Pancreas (tissue), 10 donors: Measurements from ENCODE around the gene MYH13. TPM values are rescaled to one million over a fixed set of nuclear protein-coding genes. Genes with fewer than 3 reads are reported as not detected.
A peak's percentile ranks its signal among the peaks of the same experiment; 100 is the strongest.

Experiments used
- ATAC-seq, 4 donors: fragments of 200-7000 bp; cut with Tn5 transposase; one replicate each; pipeline versions ENCODE4 v1.8.0 to v1.9.1; 2020; ENCODE audit warnings: mild to moderate bottlenecking in 4 of 4, moderate library complexity in 4 of 4
- DNase-seq, 6 donors: peaks; one replicate each; pipeline ENCODE4 v3.0.0-alpha.2; 2020
- FAIRE-seq: peaks from 2 replicates; lab custom pipeline; 2012; peaks lifted over from hg19 to GRCh38; lab: Jason Lieb, UNC
- H3K27ac ChIP-seq, 4 donors: fragments of 200-600 bp; sonication (generic); 1 replicate in 3 of 4; 2 replicates in 1 of 4; pipeline versions ENCODE4 v1.5.0 to v1.8.0; 2020
- H3K27me3 ChIP-seq, 4 donors: fragments of 200-600 bp; one replicate each; pipeline ENCODE4 v1.8.0; 2021
- H3K36me3 ChIP-seq, 3 donors: fragments of 200-600 bp; sonication (generic) in 1 of 3; one replicate each; pipeline versions ENCODE4 v1.5.0 to v1.8.0; 2020 to 2021
- H3K4me1 ChIP-seq, 3 donors: fragments of 200-600 bp; one replicate each; pipeline ENCODE4 v1.8.0; 2021
- H3K4me3 ChIP-seq, 4 donors: fragments of 200-600 bp; sonication (generic) in 2 of 4; one replicate each; pipeline versions ENCODE4 v1.5.0 to v1.8.0; 2020 to 2021
- H3K9me3 ChIP-seq, 4 donors: fragments of 200-600 bp; one replicate each; pipeline ENCODE4 v1.8.0; 2021
- WGBS, 2 donors: extraction: QIAGEN DNeasy Blood & Tissue Kit; methylation state at CpG; one replicate each; pipeline ENCODE4 v1.1.7; 2013; 5-methylcytosine and 5-hydroxymethylcytosine counted together
- intact Hi-C, 3 donors: fragments of 100-400 bp; cut with DNase I; formaldehyde crosslinking; loops; one replicate each; pipeline versions ENCODE4 v1.11.1 to v1.14.2; 2022
- polyA plus RNA-seq, 2 donors: library from polyadenylated mRNA; stranded (reverse); fragments of 200-250 nt; gene quantifications; one replicate each; pipeline ENCODE4 v1.2.3, GENCODE V29; 2013
- total RNA-seq, 6 donors: library from RNA; stranded (reverse); fragmentation: NEBNext Ultra II Directional in 4 of 6; extraction: Animal tissue kit (Norgen Biotek cat#: 25700) in 4 of 6; gene quantifications; one replicate each; pipeline versions ENCODE4 v1.2.1 to v1.2.4, GENCODE V29; 2021 to 2023
- TF ChIP-seq, protein P1 (sequence below), 4 donors: fragments of 200-600 bp; sonication (generic) in 3 of 4; IDR thresholded peaks; one replicate each; pipeline versions ENCODE4 v1.5.0 to v1.8.0; 2021; ENCODE audit warnings: antibody characterized with exemption in 4 of 4
- donor health status: healthy with polysubstance abuse.
- donor health status: DM: no; HTN: no; CAD: no; lungs with moderate emphysema.
- donor health status: DM: no; HTN: no; CAD: no.
- donor health status: control.
- donor health status: control.
- donor health status: Bipolar disorder and iron deficiency.
- donor health status: DM: yes; HTN: yes; CAD: no.
- donor health status: DM: no; HTN: no; CAD: no.
- donor health status: DM: no; HTN: no; CAD: no.
- donor health status: DM: yes; HTN: yes; CAD: no.

MYH13 gene
- total and polyA plus RNA-seq, 8 donors = not detected

DNA sequence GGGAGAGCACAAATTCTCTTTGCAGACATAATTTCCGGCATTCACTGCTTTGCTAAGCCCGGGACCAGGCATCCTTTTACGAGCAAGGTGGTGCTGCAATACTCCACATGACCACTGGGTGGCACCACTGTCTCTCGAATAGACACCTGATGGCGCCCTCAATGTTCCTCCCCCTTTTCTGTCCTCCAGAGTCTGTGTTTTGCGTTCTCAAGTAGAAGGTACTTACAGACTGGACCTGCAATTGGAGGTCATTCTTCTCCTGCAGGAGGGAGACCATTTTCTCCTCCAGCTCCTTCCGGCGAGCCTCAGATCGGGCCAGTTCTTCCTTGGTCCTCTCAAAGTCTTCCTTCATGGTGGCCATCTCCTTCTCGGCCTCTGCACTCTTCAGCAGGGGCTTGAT, 45.2 kb downstream of the MYH13 start:
- DNase-seq (peak; percentile 39 to 92 (median 74)), FAIRE-seq (no peak), ATAC-seq (peak; percentile 38 to 83 (median 76))
- no peaks in the 10 kb centered on the region for H3K9me3 ChIP-seq
- no peak overlapping the region for H3K4me3 ChIP-seq
- 35 to 36% methylated on average over 10 of the region's 10 CpGs for WGBS, 2 donors
- no peaks in the 10 kb centered on the region for H3K36me3 ChIP-seq
- H3K4me1 ChIP-seq = no peaks in the 10 kb centered on the region
- TF ChIP-seq, protein P1, sequence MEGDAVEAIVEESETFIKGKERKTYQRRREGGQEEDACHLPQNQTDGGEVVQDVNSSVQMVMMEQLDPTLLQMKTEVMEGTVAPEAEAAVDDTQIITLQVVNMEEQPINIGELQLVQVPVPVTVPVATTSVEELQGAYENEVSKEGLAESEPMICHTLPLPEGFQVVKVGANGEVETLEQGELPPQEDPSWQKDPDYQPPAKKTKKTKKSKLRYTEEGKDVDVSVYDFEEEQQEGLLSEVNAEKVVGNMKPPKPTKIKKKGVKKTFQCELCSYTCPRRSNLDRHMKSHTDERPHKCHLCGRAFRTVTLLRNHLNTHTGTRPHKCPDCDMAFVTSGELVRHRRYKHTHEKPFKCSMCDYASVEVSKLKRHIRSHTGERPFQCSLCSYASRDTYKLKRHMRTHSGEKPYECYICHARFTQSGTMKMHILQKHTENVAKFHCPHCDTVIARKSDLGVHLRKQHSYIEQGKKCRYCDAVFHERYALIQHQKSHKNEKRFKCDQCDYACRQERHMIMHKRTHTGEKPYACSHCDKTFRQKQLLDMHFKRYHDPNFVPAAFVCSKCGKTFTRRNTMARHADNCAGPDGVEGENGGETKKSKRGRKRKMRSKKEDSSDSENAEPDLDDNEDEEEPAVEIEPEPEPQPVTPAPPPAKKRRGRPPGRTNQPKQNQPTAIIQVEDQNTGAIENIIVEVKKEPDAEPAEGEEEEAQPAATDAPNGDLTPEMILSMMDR (IDR thresholded peaks at IDR 0.05) = peak; percentile 81 to 90 (median 86)
- H3K27ac ChIP-seq = no peak overlapping the region
- H3K27me3 ChIP-seq = no peaks in the 10 kb centered on the region
- intact Hi-C loops = loop anchor here in 2 of 3 donors (5.0 to 10.0 kb wide), 2 partner anchors 287 to 290 kb away; no protein-coding TSS in a partner anchor

DNA sequence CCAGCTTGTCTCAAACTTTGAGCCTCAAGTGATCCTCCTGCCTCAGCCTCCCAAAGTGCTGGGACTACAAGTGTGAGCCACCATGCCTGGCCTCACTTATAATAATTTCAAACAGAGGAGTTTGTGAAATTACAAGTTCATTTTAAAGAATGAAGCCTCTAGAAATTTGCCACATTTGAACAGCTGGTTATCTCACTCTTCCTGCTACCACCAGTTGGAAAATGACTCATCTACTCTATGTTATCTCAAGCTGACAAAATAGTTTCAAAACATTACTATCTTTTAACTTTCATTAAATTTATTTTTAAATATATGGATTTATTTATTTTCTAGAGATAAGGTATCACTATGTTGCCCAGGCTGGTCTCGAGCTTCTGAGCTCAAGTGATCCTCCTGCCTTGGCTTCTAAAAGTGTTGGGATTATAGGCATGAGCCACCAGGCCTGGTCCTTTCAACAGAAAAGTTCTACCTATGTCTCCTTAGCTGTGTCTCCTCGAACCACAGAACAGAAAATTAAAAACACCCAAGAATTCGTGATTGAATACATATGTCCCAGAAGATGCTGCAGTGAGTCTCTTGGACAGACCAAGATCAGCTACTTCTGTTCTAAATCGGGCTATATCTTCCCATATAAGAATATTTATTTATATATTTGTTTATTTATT, 47.6 kb downstream of the MYH13 start:
- Histone ChIP-seq H3K27me3 (no peaks in the 10 kb centered on the region), H3K36me3 (no peaks in the 10 kb centered on the region), H3K27ac (no peak overlapping the region), H3K4me3 (no peak overlapping the region), H3K9me3 (no peaks in the 10 kb centered on the region), H3K4me1 (no peaks in the 10 kb centered on the region)
- intact Hi-C loops = loop anchor here in 2 of 3 donors (5.0 to 10.0 kb wide), 2 partner anchors 290 to 292 kb away; no protein-coding TSS in a partner anchor
- FAIRE-seq (no peak), ATAC-seq (no peak), DNase-seq (no peak)
- WGBS, 2 donors = 47 to 62% methylated on average over 4 of the region's 4 CpGs
- TF ChIP-seq, protein P1 (IDR thresholded peaks at IDR 0.05) = no peak

DNA sequence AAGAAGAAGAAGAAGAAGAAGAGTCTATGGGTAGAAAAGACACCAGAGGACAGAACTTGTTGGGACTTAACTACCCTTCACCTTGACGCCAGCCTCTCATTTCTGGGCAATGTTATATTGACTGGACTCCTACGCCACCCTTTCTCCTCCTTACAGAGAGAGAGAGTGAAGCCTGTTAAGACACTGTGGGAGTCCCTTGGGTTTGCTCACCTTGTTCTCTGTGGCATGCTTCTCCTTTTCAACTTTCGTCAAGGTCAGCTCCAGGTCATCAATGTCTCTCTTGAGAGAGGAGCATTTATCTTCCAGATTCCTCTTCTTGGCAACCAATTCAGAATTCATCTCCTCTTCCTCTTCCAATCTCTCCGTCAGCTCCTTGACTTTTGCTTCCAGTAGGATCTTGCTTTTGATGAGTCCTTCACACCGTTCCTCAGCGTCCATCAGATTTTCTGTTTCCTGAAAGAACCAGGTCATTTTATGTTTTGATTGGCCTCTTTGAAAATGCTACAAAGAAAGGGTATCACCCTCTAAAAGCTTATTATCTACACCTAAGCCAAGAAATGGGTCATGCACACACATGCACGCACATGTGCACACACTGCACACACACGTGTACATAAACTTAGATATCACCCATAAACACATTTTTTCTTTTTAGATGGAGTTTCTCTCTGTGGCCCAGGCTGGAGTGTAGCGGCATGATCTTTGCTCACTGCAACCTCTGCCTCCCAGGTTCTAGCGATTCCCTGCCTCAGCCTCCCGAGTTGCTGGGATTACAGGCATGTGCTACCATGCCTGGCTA, 48.8 kb downstream of the MYH13 start:
- TF ChIP-seq, protein P1 (IDR thresholded peaks at IDR 0.05) = no peak
- 73 to 85% methylated on average over 11 of the region's 11 CpGs for WGBS, 2 donors
- Histone ChIP-seq H3K27ac (no peak overlapping the region), H3K4me3 (no peak overlapping the region), H3K9me3 (no peaks in the 10 kb centered on the region), H3K36me3 (no peaks in the 10 kb centered on the region), H3K27me3 (no peaks in the 10 kb centered on the region), H3K4me1 (no peaks in the 10 kb centered on the region)
- DNase-seq (no peak), FAIRE-seq (no peak), ATAC-seq (no peak)
- intact Hi-C loops = loop anchor here in 1 of 3 donors (10.0 kb wide), 1 partner anchor 291 kb away; no protein-coding TSS in a partner anchor

DNA sequence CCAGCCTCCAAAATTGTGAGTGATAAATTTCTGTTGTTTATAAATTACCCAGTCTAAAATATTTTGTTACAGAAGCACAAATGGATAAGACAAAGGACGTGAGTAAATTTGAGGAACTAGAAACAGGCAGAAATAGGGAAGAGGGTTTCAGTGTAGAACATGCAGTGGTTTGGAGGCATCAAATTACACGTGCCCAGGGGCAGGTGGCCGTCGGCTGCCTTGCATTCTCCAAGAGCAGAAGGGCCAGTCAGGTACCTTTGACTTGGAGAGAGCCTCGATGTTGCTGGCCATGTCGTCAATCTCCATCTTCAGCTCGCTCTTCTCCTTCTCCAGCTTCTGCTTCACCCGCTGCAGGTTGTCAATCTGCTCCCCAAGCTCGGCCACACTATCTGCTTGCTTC, 54.3 kb downstream of the MYH13 start:
- Histone ChIP-seq H3K36me3 (no peaks in the 10 kb centered on the region), H3K4me3 (no peak overlapping the region), H3K4me1 (no peaks in the 10 kb centered on the region), H3K27ac (no peak overlapping the region), H3K27me3 (no peaks in the 10 kb centered on the region), H3K9me3 (no peaks in the 10 kb centered on the region)
- intact Hi-C loops = no loop called here
- no peak for DNase-seq
- FAIRE-seq = no peak
- no peak for ATAC-seq
- WGBS, 2 donors = 49 to 56% methylated on average over 9 of the region's 9 CpGs
- TF ChIP-seq, protein P1 (IDR thresholded peaks at IDR 0.05) = no peak
